Endometrial microvascular endothelial cells (primary cell): ENCODE data around the gene ATP5PF. TPM values are rescaled to one million over a fixed set of nuclear protein-coding genes. Genes with fewer than 3 reads are reported as not detected.

Source experiments
- total RNA-seq: library from RNA; depleted of rRNA; stranded (reverse); fragments of >200 nt; gene quantifications from one replicate; pipeline ENCODE4 v1.2.3, GENCODE V29; 2015; ENCODE audit errors: inconsistent ontology term

The ATP5PF gene
- total RNA-seq, 1 donor from 2014 or later = 170 TPM

Other genes with a start within 250 kb of the ATP5PF start
- gene MRPL39, start 127.4 kb downstream of the ATP5PF start, total RNA-seq = 38.2 TPM
- 3.1 TPM for gene JAM2, start 95.6 kb downstream of the ATP5PF start, total RNA-seq
- 24.7 TPM for gene GABPA, start 68 bp upstream of the ATP5PF start, total RNA-seq